ENCODE measurements around the gene MYL4. TPM values are rescaled to one million over a fixed set of nuclear protein-coding genes. Genes with fewer than 3 reads are reported as not detected.

The MYL4 gene
- total RNA-seq, 2 experiments from 2014 or later, result not detected

GRCh38 chr17:47243737-47244598 lies 34.8 kb downstream of the MYL4 start:
- DNase-seq, result no peak
- ATAC-seq, result no peak
- H3K27me3 Mint-ChIP-seq, result peaks cover 15% of the 10 kb centered on the region
- no peaks in the 10 kb centered on the region for H3K4me1 Mint-ChIP-seq (ENCODE audit: low read depth)
- intact Hi-C loops (cut with micrococcal nuclease), result no loop called here
- POLR2A ChIA-PET, result no interaction called here
- no peak overlapping the region for H3K4me3 Mint-ChIP-seq
- H3K36me3 Mint-ChIP-seq (ENCODE audit: low read depth), result no peaks in the 10 kb centered on the region
- H3K9me3 Mint-ChIP-seq, result no peaks in the 10 kb centered on the region
- CTCF ChIA-PET, result interaction anchor here (2.0 kb wide), 1 partner anchor 14 kb away, joined by 6 read pairs; no protein-coding TSS in a partner anchor
- TF ChIP-seq, protein P1, sequence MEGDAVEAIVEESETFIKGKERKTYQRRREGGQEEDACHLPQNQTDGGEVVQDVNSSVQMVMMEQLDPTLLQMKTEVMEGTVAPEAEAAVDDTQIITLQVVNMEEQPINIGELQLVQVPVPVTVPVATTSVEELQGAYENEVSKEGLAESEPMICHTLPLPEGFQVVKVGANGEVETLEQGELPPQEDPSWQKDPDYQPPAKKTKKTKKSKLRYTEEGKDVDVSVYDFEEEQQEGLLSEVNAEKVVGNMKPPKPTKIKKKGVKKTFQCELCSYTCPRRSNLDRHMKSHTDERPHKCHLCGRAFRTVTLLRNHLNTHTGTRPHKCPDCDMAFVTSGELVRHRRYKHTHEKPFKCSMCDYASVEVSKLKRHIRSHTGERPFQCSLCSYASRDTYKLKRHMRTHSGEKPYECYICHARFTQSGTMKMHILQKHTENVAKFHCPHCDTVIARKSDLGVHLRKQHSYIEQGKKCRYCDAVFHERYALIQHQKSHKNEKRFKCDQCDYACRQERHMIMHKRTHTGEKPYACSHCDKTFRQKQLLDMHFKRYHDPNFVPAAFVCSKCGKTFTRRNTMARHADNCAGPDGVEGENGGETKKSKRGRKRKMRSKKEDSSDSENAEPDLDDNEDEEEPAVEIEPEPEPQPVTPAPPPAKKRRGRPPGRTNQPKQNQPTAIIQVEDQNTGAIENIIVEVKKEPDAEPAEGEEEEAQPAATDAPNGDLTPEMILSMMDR (IDR thresholded peaks at IDR 0.05), result no peak
- no peak overlapping the region for H3K27ac Mint-ChIP-seq

- no peaks in the 10 kb centered on the region for H3K9me3 Mint-ChIP-seq
Observed at GRCh38 chr17:47244697-47245096, 35.5 kb downstream of the MYL4 start.

GRCh38 chr17:47246120-47246519 lies 37.0 kb downstream of the MYL4 start:
- no peak overlapping the region for H3K4me3 Mint-ChIP-seq
- H3K36me3 Mint-ChIP-seq (ENCODE audit: low read depth), result no peaks in the 10 kb centered on the region
- TF ChIP-seq, protein P1 (IDR thresholded peaks at IDR 0.05), result no peak
- intact Hi-C loops (cut with micrococcal nuclease), result no loop called here
- no peak for ATAC-seq
- H3K4me1 Mint-ChIP-seq (ENCODE audit: low read depth), result no peaks in the 10 kb centered on the region
- H3K27ac Mint-ChIP-seq, result no peak overlapping the region
- H3K27me3 Mint-ChIP-seq, result peaks cover 18% of the 10 kb centered on the region
- DNase-seq, result no peak
- no peaks in the 10 kb centered on the region for H3K9me3 Mint-ChIP-seq
- ChIA-PET POLR2A (no interaction called here), CTCF (interaction anchor here (1.4 to 1.8 kb wide), 2 partner anchors 17 to 115 kb away, joined by 3 to 4 read pairs; no protein-coding TSS in a partner anchor)

More at GRCh38 chr17:47244697-47245096, 35.5 kb downstream of the MYL4 start:
- no peaks in the 10 kb centered on the region for H3K4me1 Mint-ChIP-seq (ENCODE audit: low read depth)
- CTCF ChIA-PET, result no interaction called here
- POLR2A ChIA-PET, result no interaction called here
- DNase-seq (no peak), ATAC-seq (no peak)
- peaks cover 15% of the 10 kb centered on the region for H3K27me3 Mint-ChIP-seq
- H3K4me3 Mint-ChIP-seq, result no peak overlapping the region
- H3K27ac Mint-ChIP-seq, result no peak overlapping the region
- no peaks in the 10 kb centered on the region for H3K36me3 Mint-ChIP-seq (ENCODE audit: low read depth)
- TF ChIP-seq, protein P1 (IDR thresholded peaks at IDR 0.05), result no peak
- intact Hi-C loops (cut with micrococcal nuclease), result no loop called here

- no peak for ATAC-seq
- H3K27me3 Mint-ChIP-seq, result peaks cover 40% of the 10 kb centered on the region
- ChIA-PET CTCF (interaction anchor here (1.3 kb wide), 1 partner anchor 22 kb away, joined by 4 read pairs; no protein-coding TSS in a partner anchor), POLR2A (interaction anchor here (0.6 to 1.3 kb wide), 2 partner anchors 34 to 91 kb away, joined by 3 to 4 read pairs; no protein-coding TSS in a partner anchor)
- H3K36me3 Mint-ChIP-seq (ENCODE audit: low read depth), result no peaks in the 10 kb centered on the region
- no peaks in the 10 kb centered on the region for H3K9me3 Mint-ChIP-seq
- DNase-seq, result no peak
- H3K27ac Mint-ChIP-seq, result no peak overlapping the region
- intact Hi-C loops (cut with micrococcal nuclease), result no loop called here
- TF ChIP-seq, protein P1 (IDR thresholded peaks at IDR 0.05), result no peak
- H3K4me3 Mint-ChIP-seq, result no peak overlapping the region
- peaks cover 3% of the 10 kb centered on the region for H3K4me1 Mint-ChIP-seq (ENCODE audit: low read depth)
Observed at GRCh38 chr17:47250855-47251254, 41.7 kb downstream of the MYL4 start.

DNA sequence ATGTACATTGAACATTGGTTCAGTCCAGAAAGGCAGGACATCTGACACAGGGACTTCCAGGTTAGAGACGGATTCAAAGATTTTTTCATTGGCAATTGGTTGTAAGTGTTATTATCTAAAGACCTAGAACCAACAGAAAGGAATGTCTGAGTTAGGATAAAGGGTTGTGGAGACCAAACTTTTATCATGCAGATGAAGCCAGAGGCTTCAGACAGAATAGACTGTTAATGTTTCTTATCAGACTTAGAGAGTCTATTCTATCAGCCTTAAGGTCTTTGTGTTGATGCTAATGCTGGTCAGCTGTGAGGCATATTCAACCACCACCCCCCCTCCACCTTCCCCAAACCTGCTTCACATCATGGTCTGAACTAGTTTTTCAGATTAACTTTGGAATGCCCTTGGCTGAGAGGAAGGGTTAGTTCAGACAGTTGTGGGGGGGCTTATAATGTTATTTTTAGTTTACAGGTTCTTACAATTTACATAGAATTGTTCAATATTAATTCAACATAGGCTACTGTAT lies 42.3 kb downstream of the MYL4 start:
- Mint-ChIP-seq H3K36me3 (ENCODE audit: low read depth) (no peaks in the 10 kb centered on the region), H3K4me3 (no peak overlapping the region), H3K4me1 (ENCODE audit: low read depth) (peaks cover 3% of the 10 kb centered on the region), H3K27me3 (peaks cover 41% of the 10 kb centered on the region), H3K9me3 (no peaks in the 10 kb centered on the region), H3K27ac (no peak overlapping the region)
- TF ChIP-seq, protein P1 (IDR thresholded peaks at IDR 0.05), result no peak
- POLR2A ChIA-PET, result interaction anchor here (1.3 kb wide), 1 partner anchor 91 kb away, joined by 4 read pairs; no protein-coding TSS in a partner anchor
- CTCF ChIA-PET, result interaction anchor here (1.3 kb wide), 1 partner anchor 22 kb away, joined by 4 read pairs; no protein-coding TSS in a partner anchor
- no peak for DNase-seq
- ATAC-seq, result no peak
- intact Hi-C loops (cut with micrococcal nuclease), result no loop called here

All from activated CD8-positive, alpha-beta T cell treated with anti-CD3 and anti-CD28 coated beads for 36 hours (primary cell).